HCT116 (cell line): ENCODE data around the gene FHOD1. TPM values are rescaled to one million over a fixed set of nuclear protein-coding genes. Genes with fewer than 3 reads are reported as not detected.
A peak's percentile ranks its signal among the peaks of the same experiment; 100 is the strongest.

Source experiments
- ATAC-seq: fragments of 200-7000 bp; cut with Tn5 transposase; 2 replicates; pipeline ENCODE4 v1.9.1; 2020; ENCODE audit warnings: mild to moderate bottlenecking, moderate library complexity
- BruUV-seq: library from RNA; stranded (reverse); fragments of 400-500 nt; replicated peaks from 2 replicates; lab custom pipeline; 2021; lab: Mats Ljungman, UMichigan
- CTCF ChIA-PET: fragments of 300-600 bp; sonication (Branson Sonifier 250); formaldehyde crosslinking; loops from one replicate; lab custom pipeline; 2021; ENCODE audit warnings: antibody characterized with exemption; lab: Charles Lee
- POLR2A ChIA-PET: fragments of 300-600, 350-600 bp; sonication (Branson Sonifier 250); formaldehyde crosslinking; loops from one replicate; lab custom pipeline; 2021; ENCODE audit warnings: antibody characterized with exemption; lab: Charles Lee
- RAD21 ChIA-PET, 2 experiments: fragments of 300-600 bp; sonication (Branson Sonifier 250); formaldehyde crosslinking; loops; one replicate each; lab custom pipeline; 2023; ENCODE audit warnings: low total read pairs in 2 of 2; ENCODE audit not compliant: uncharacterized antibody in 2 of 2, unreplicated experiment in 2 of 2, low non-redundant PET in 1 of 2; lab: Charles Lee
- DNase-seq: peaks from one replicate; pipeline ENCODE4 v3.0.0-alpha.2; 2010; ENCODE audit warnings: low read depth, low spot score
- H2AFZ ChIP-seq: fragments of 200-600 bp; shearing (Covaris generic), sonication (generic); 2 replicates; pipeline ENCODE4 v1.6.1; 2017; ENCODE audit warnings: low read depth, mixed run types, mixed read lengths, antibody characterized with exemption, low read length; ENCODE audit not compliant: poor library complexity, severe bottlenecking
- H3K27ac ChIP-seq: 2 replicates; pipeline ENCODE4 v1.5.1; 2012; ENCODE audit warnings: low read depth, low read length
- H3K27me3 ChIP-seq: fragments of 200-600 bp; sonication (generic); 2 replicates; pipeline ENCODE4 v1.6.1; 2016; ENCODE audit warnings: mixed run types, low read length, mixed read lengths; ENCODE audit not compliant: insufficient read depth
- H3K36me3 ChIP-seq, 2 experiments: fragments of 200-500 bp in 1 of 2; fragments of 200-600 bp in 1 of 2; sonication (Bioruptor generic) in 1 of 2; sonication (generic) in 1 of 2; 2 replicates each; pipeline versions ENCODE4 v1.5.1 to v1.6.1; 2014 to 2016; ENCODE audit warnings: low read length in 2 of 2, inconsistent platforms in 1 of 2, mixed read lengths in 1 of 2, mixed run types in 1 of 2; ENCODE audit not compliant: insufficient read depth in 2 of 2, control insufficient read depth in 1 of 2
- H3K4me1 ChIP-seq, 2 experiments: fragments of 200-600 bp in 1 of 2; sonication (generic) in 1 of 2; 2 replicates each; pipeline versions ENCODE4 v1.5.1 to v1.6.1; 2012 to 2017; ENCODE audit warnings: low read length in 2 of 2, inconsistent platforms in 1 of 2, mild to moderate bottlenecking in 1 of 2, mixed read lengths in 1 of 2, mixed run types in 1 of 2, moderate library complexity in 1 of 2; ENCODE audit not compliant: insufficient read depth in 2 of 2, control insufficient read depth in 1 of 2
- H3K4me2 ChIP-seq: fragments of 200-600 bp; sonication (generic); 2 replicates; pipeline ENCODE4 v1.6.1; 2017; ENCODE audit warnings: mixed run types, low read length, mixed read lengths
- H3K4me3 ChIP-seq, 2 experiments: fragments of 200-600 bp in 1 of 2; sonication (generic) in 1 of 2; replicated peaks in 1 of 2; 2 replicates each; pipeline ENCODE4 v1.5.1; 2011 to 2016; ENCODE audit warnings: low read length in 2 of 2, control low read depth in 1 of 2, low read depth in 1 of 2, mild to moderate bottlenecking in 1 of 2, mixed read lengths in 1 of 2, mixed run types in 1 of 2
- H3K79me2 ChIP-seq: fragments of 200-600 bp; sonication (generic); 2 replicates; pipeline ENCODE4 v1.6.1; 2017; ENCODE audit warnings: mild to moderate bottlenecking, mixed run types, low read length, moderate library complexity, mixed read lengths; ENCODE audit not compliant: insufficient read depth
- H3K9ac ChIP-seq: fragments of 200-600 bp; sonication (generic); 2 replicates; pipeline ENCODE4 v1.6.1; 2016; ENCODE audit warnings: low read length, mixed read lengths
- H3K9me2 ChIP-seq: fragments of 200-600 bp; sonication (generic), shearing (Covaris generic); 2 replicates; pipeline ENCODE4 v1.6.1; 2017; ENCODE audit warnings: mixed run types, mild to moderate bottlenecking, moderate library complexity; ENCODE audit not compliant: insufficient read depth
- H3K9me3 ChIP-seq, 2 experiments: fragments of 200-500 bp in 1 of 2; fragments of 200-600 bp in 1 of 2; sonication (Bioruptor generic) in 1 of 2; sonication (generic) in 1 of 2; 2 replicates each; pipeline ENCODE4 v1.6.1; 2014 to 2017; ENCODE audit warnings: low read length in 2 of 2, mixed read lengths in 2 of 2, inconsistent platforms in 1 of 2, low read depth in 1 of 2, mild to moderate bottlenecking in 1 of 2, mixed run types in 1 of 2, moderate library complexity in 1 of 2; ENCODE audit not compliant: control insufficient read depth in 1 of 2, insufficient read depth in 1 of 2
- H4K20me1 ChIP-seq: fragments of 200-600 bp; sonication (generic), shearing (Covaris generic); 2 replicates; pipeline ENCODE4 v1.6.1; 2017; ENCODE audit warnings: mixed run types, mild to moderate bottlenecking, moderate library complexity; ENCODE audit not compliant: insufficient read depth
- ELF1 ChIP-seq: IDR thresholded peaks from 2 replicates; pipeline ENCODE4 v1.6.1; 2012; ENCODE audit warnings: low read depth, borderline replicate concordance
- EZH2phosphoT487 ChIP-seq: fragments of 200-600 bp; IDR thresholded peaks from 2 replicates; pipeline ENCODE4 v1.6.1; 2018; ENCODE audit warnings: antibody characterized with exemption, borderline replicate concordance
- MAX ChIP-seq: IDR thresholded peaks from 2 replicates; pipeline ENCODE4 v1.6.1; 2012
- RAD21 ChIP-seq: IDR thresholded peaks from 2 replicates; pipeline ENCODE4 v1.6.1; 2012; ENCODE audit warnings: low read depth, mild to moderate bottlenecking
- ZFX ChIP-seq: fragments of 450-650 bp; IDR thresholded peaks from 2 replicates; pipeline ENCODE4 v1.6.1; 2017
- intact Hi-C: fragments of 100-400 bp; cut with micrococcal nuclease; formaldehyde crosslinking; loops from 2 replicates; pipeline ENCODE4 v1.10.0; 2022
- microRNA counts: library from miRNA; unstranded; fragments of <30 nt; microRNA quantifications from one replicate; lab custom pipeline; 2015
- microRNA-seq: library from miRNA; unstranded; fragments of <30 nt; microRNA quantifications from one replicate; pipeline ENCODE4, GENCODE V29; 2016; ENCODE audit warnings: borderline number of aligned reads
- total RNA-seq: library from RNA; stranded (reverse); gene quantifications from one replicate; pipeline ENCODE4 v1.2.1, GENCODE V29; 2021; ENCODE audit not compliant: unreplicated experiment
- TF ChIP-seq, protein P1 (sequence below), 3 experiments: fragments of 200-600 bp in 1 of 3; sonication (generic) in 1 of 3; IDR thresholded peaks in 2 of 3; conservative IDR thresholded peaks in 1 of 3; 2 replicates each; pipeline ENCODE4 v1.5.1; 2012 to 2017; ENCODE audit warnings: low read depth in 2 of 3, low read length in 2 of 3, antibody characterized with exemption in 1 of 3, borderline replicate concordance in 1 of 3, control low read depth in 1 of 3, mild to moderate bottlenecking in 1 of 3, mixed read lengths in 1 of 3, mixed run types in 1 of 3, moderate library complexity in 1 of 3; ENCODE audit not compliant: insufficient read depth in 1 of 3

Gene FHOD1
- total RNA-seq, 1 experiment from 2014 or later, result 69.2 TPM

DNA sequence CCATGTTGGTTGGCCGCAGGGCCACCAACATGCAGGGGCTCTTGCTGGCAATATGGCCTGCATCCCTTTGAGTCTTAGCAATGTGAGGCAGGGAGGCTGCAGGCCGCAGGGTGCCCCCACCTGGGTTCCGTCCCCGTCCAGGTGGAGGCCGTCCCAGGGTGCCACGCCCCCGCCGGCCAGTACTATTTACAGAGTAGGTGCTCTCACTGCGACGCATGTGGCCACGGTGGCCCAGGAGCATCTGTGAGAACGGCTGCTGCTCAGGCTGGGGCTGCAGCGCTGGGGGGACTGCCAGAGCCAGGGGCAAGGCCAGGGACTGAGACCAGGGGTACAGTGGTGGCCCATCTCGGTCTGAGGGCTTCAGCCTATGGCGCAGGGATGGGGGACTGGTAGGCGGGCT lies 67.1 kb downstream of the FHOD1 start:
- Histone ChIP-seq H3K9me2 (no peaks in the 10 kb centered on the region), H3K9me3 (no peaks in the 10 kb centered on the region), H3K4me3 (no peak overlapping the region), H2AFZ (no peak overlapping the region), H3K9ac (no peak overlapping the region), H3K79me2 (peaks cover 11% of the 10 kb centered on the region), H3K4me1 (peaks cover 40 to 69% of the 10 kb centered on the region in 2 experiments), H3K4me2 (no peak overlapping the region), H4K20me1 (no peaks in the 10 kb centered on the region), H3K36me3 (0 out of 4 replicates have a peak, but pooled peaks cover 0 to 3% of the 10 kb centered on the region in 2 experiments), H3K27me3 (no peaks in the 10 kb centered on the region), H3K27ac (peak overlapping the region; percentile 95; the same call in 1 of the 2 replicates)
- DNase-seq (no peak), ATAC-seq (no peak)
- intact Hi-C loops, result no loop called here
- TF ChIP-seq RAD21 (no peak), MAX (no peak), EZH2phosphoT487 (no peak)
- POLR2A ChIA-PET, result no interaction called here
- CTCF ChIA-PET, result interaction anchor here (1.0 to 3.4 kb wide), 3 partner anchors 12 to 159 kb away, joined by 3 to 14 read pairs (median 3); partner anchors contain the start of genes E2F4 and ELMO3
- BruUV-seq, result no TSS peak
- RAD21 ChIA-PET, result no interaction called here

GRCh38 chr16:67179421-67180080 lies 67.7 kb downstream of the FHOD1 start:
- no peaks in the 10 kb centered on the region for H4K20me1 ChIP-seq
- H3K79me2 ChIP-seq, result peaks cover 11% of the 10 kb centered on the region
- ChIA-PET POLR2A (no interaction called here), CTCF (interaction anchor here (0.7 to 3.4 kb wide), 4 partner anchors 13 to 162 kb away, joined by 3 to 14 read pairs (median 4); partner anchors contain the start of genes E2F4 and ELMO3), RAD21 (no interaction called here)
- peaks cover 47 to 72% of the 10 kb centered on the region in 2 experiments for H3K4me1 ChIP-seq
- 0 out of 2 replicates have a peak overlapping the region, but pooled peaks have one; percentile 77 for H3K9ac ChIP-seq
- no peaks in the 10 kb centered on the region for H3K27me3 ChIP-seq
- no peaks in the 10 kb centered on the region for H3K9me3 ChIP-seq
- H3K36me3 ChIP-seq, result 0 out of 4 replicates have a peak, but pooled peaks cover 0 to 6% of the 10 kb centered on the region in 2 experiments
- no peak for DNase-seq
- peak overlapping the region; percentile 95 for H3K27ac ChIP-seq
- TF ChIP-seq ZFX, result no peak
- TF ChIP-seq ELF1, result no peak
- TF ChIP-seq, protein P1, sequence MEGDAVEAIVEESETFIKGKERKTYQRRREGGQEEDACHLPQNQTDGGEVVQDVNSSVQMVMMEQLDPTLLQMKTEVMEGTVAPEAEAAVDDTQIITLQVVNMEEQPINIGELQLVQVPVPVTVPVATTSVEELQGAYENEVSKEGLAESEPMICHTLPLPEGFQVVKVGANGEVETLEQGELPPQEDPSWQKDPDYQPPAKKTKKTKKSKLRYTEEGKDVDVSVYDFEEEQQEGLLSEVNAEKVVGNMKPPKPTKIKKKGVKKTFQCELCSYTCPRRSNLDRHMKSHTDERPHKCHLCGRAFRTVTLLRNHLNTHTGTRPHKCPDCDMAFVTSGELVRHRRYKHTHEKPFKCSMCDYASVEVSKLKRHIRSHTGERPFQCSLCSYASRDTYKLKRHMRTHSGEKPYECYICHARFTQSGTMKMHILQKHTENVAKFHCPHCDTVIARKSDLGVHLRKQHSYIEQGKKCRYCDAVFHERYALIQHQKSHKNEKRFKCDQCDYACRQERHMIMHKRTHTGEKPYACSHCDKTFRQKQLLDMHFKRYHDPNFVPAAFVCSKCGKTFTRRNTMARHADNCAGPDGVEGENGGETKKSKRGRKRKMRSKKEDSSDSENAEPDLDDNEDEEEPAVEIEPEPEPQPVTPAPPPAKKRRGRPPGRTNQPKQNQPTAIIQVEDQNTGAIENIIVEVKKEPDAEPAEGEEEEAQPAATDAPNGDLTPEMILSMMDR (IDR thresholded peaks at IDR 0.05 in 2 of 3, conservative IDR thresholded peaks at IDR 0.05 in 1 of 3; ENCODE audit: borderline replicate concordance in 1 of 3, insufficient read depth in 1 of 3, low read depth in 2 of 3, low read length in 2 of 3), result peak in 2 of 3 experiments; percentile 39 to 50; a peak in 3 of 6 replicates
- no peak overlapping the region for H2AFZ ChIP-seq
- peak overlapping the region; percentile 93; the same call in 1 of the 2 replicates for H3K4me2 ChIP-seq
- intact Hi-C loops, result no loop called here
- BruUV-seq, result no TSS peak
- no peaks in the 10 kb centered on the region for H3K9me2 ChIP-seq
- no peak for ATAC-seq
- no peak overlapping the region for H3K4me3 ChIP-seq

MicroRNAs encoded within 50 kb of the gene (microRNA counts, 767-probe panel; counts per million panel counts)
- microRNA hsa-miR-328 (lab: Ali Mortazavi, UCI), result not detected

Small RNAs within 50 kb of the gene (microRNA-seq; reads per million reads assigned to microRNA genes)
- 10.5 reads per million, percentile 30 among the genes with 10 or more reads in this experiment for gene MIR328

Other genes starting within 250 kb of the FHOD1 start
- gene CBFB, start 218.3 kb downstream of the FHOD1 start, total RNA-seq, result 101 TPM
- 19.2 TPM for gene PHAF1, start 137.5 kb downstream of the FHOD1 start, total RNA-seq
- 3.8 TPM for gene B3GNT9, start 96.5 kb downstream of the FHOD1 start, total RNA-seq
- gene TRADD, start 87.6 kb downstream of the FHOD1 start, total RNA-seq, result 20.5 TPM
- gene FBXL8, start 87.5 kb downstream of the FHOD1 start, total RNA-seq, result 27.8 TPM
- 46.6 TPM for gene HSF4, start 82.7 kb downstream of the FHOD1 start, total RNA-seq
- 54.0 TPM for gene NOL3, start 76.9 kb downstream of the FHOD1 start, total RNA-seq
- gene MATCAP1, start 63.5 kb downstream of the FHOD1 start, total RNA-seq, result 38.7 TPM
- gene EXOC3L1, start 57.3 kb downstream of the FHOD1 start, total RNA-seq, result 0.30 TPM
- gene E2F4, start 55.3 kb downstream of the FHOD1 start, total RNA-seq, result 114 TPM
- gene ELMO3, start 48.4 kb downstream of the FHOD1 start, total RNA-seq, result 45.8 TPM
- 36.1 TPM for gene TMEM208, start 20.4 kb downstream of the FHOD1 start, total RNA-seq
- gene SLC9A5, start 1.5 kb upstream of the FHOD1 start, total RNA-seq, result 5.6 TPM
- 38.5 TPM for gene PLEKHG4, start 32.1 kb upstream of the FHOD1 start, total RNA-seq
- not detected for gene KCTD19, start 79.3 kb upstream of the FHOD1 start, total RNA-seq
- not detected for gene LRRC36, start 79.3 kb upstream of the FHOD1 start, total RNA-seq
- gene TPPP3, start 146.0 kb upstream of the FHOD1 start, total RNA-seq, result 1.2 TPM
- 9.1 TPM for gene ZDHHC1, start 169.0 kb upstream of the FHOD1 start, total RNA-seq
- gene HSD11B2, start 183.6 kb upstream of the FHOD1 start, total RNA-seq, result 9.7 TPM
- 36.6 TPM for gene ATP6V0D1, start 233.7 kb upstream of the FHOD1 start, total RNA-seq
- gene AGRP, start 236.1 kb upstream of the FHOD1 start, total RNA-seq, result not detected